Loucy (cell line): Measurements from ENCODE around the gene KIAA0825.
"Not testable (repeated sequence)": the region's sequence is repeated elsewhere in the genome, so short reads cannot be mapped to it uniquely, and the experiment has no call there.

Source experiments
- EZH2phosphoT487 ChIP-seq: fragments of 200-600 bp; IDR thresholded peaks from 2 replicates; pipeline ENCODE4 v1.6.1; 2018; ENCODE audit warnings: antibody characterized with exemption, mild to moderate bottlenecking, moderate library complexity, borderline replicate concordance
- TF ChIP-seq, protein P1 (sequence below): fragments of 200-600 bp; sonication (generic); conservative IDR thresholded peaks from 2 replicates; pipeline ENCODE4 v1.5.1; 2014; ENCODE audit warnings: mild to moderate bottlenecking, antibody characterized with exemption, low read length

DNA sequence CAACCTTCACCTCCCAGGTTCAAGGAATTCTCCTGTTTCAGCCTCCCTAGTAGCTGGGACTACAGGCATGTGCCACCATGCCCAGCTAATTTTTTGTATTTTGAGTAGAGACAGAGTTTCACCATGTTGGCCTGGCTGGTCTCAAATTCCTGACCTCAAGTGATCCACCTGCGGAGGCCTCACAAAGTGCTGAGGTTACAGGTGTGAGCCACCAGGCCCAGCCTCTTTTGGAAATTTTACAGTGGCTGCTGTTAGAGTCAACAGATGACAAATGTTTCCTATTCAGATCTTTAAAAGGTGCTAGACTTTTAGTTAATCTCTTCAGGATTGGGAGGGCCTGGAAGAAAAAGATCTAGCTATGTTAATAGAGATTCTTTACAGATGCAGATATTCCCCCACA, 45.1 kb downstream of the KIAA0825 start:
- TF ChIP-seq, protein P1, sequence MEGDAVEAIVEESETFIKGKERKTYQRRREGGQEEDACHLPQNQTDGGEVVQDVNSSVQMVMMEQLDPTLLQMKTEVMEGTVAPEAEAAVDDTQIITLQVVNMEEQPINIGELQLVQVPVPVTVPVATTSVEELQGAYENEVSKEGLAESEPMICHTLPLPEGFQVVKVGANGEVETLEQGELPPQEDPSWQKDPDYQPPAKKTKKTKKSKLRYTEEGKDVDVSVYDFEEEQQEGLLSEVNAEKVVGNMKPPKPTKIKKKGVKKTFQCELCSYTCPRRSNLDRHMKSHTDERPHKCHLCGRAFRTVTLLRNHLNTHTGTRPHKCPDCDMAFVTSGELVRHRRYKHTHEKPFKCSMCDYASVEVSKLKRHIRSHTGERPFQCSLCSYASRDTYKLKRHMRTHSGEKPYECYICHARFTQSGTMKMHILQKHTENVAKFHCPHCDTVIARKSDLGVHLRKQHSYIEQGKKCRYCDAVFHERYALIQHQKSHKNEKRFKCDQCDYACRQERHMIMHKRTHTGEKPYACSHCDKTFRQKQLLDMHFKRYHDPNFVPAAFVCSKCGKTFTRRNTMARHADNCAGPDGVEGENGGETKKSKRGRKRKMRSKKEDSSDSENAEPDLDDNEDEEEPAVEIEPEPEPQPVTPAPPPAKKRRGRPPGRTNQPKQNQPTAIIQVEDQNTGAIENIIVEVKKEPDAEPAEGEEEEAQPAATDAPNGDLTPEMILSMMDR = not testable (repeated sequence)
- TF ChIP-seq EZH2phosphoT487 = not testable (repeated sequence)
